SK-N-MC (cell line): ENCODE data around the gene OPCML.

Source experiments
- EZH2 ChIP-seq: fragments of 200-600 bp; sonication (generic); IDR thresholded peaks from one replicate; pipeline ENCODE4 v1.6.1; 2017; ENCODE audit warnings: antibody characterized with exemption
- FOXP2 ChIP-seq: optimal IDR thresholded peaks from 2 replicates; pipeline ENCODE3; 2011; ENCODE audit warnings: mild to moderate bottlenecking, moderate library complexity; ENCODE audit not compliant: insufficient read depth; ENCODE audit errors: extremely low read length, control extremely low read depth
- POLR2AphosphoS5 ChIP-seq: IDR thresholded peaks from 2 replicates; pipeline ENCODE4 v1.6.1; 2012; ENCODE audit warnings: mild to moderate bottlenecking, low read depth, low read length, borderline replicate concordance

DNA sequence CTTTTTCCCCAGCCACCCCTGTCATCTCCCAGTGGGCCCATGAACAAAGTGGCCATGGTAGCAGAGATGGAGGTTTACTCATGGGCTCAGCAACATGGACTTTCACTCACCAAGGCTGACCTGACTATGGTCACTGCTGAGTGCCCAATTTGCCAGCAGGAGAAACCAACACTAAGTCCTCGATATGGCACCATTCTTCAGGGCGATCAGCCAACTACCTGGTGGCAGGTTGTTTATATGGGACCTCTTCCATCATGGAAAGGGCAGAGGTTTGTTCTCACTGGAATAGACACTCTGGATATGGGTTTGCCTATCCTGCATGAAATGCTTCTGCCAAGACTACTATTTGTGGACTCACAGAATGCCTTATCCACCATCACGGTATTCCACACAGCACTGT is 1152.8 kb downstream of the OPCML start:
- TF ChIP-seq EZH2 (no peak), POLR2AphosphoS5 (no peak), FOXP2 (no peak)
